ENCODE measurements around the gene BPIFB2. TPM values are rescaled to one million over a fixed set of nuclear protein-coding genes. Genes with fewer than 3 reads are reported as not detected.

The BPIFB2 gene
- total and polyA plus RNA-seq, 10 of the 15 experiments (the other 5 are each of a cell fraction or from before 2014, with no cell fraction given), result not detected

DNA sequence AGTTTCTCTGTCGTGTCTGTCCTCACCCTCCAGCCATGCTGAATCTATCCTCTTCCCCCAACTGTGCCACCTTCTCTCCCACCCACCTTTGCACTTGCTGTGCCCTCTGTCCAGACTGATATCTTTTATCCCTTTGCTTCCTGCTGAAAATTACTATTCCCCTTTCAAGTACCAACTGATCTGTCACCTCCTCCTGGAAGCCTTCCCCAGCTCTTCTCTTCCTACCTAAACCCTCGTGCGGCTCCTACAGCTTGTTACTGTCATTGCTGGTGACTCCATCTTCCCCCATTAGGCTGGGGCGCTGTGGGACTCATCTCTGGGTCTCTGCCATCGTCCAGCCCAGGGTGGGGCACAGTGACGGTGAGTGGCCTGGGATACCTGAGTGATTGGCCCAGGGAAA lies 25.1 kb downstream of the BPIFB2 start:
- ChIA-PET SMC1A (ENCODE audit: uncharacterized antibody, unreplicated experiment) (no interaction called here), RAD21 (ENCODE audit: unreplicated experiment) (no interaction called here), POLR2A (no interaction called here), CTCF (no interaction called here)
- H3K9ac ChIP-seq (ENCODE audit: control insufficient read depth, insufficient read depth, low read length), result no peak overlapping the region
- 15% methylated on average over 6 of the region's 6 CpGs for WGBS (ENCODE audit: insufficient coverage, insufficient replicate concordance, low lambda C conversion rate, missing lambda C conversion rate)
- no peaks in the 10 kb centered on the region for H3K36me3 ChIP-seq (ENCODE audit: control insufficient read depth in 2 of 2, insufficient read depth in 2 of 2, low read length in 1 of 2)
- DNase-seq (ENCODE audit: low read depth, low spot score) (no peak), ATAC-seq (no peak), FAIRE-seq (no peak)
- no peaks in the 10 kb centered on the region for H3K4me1 ChIP-seq (ENCODE audit: control insufficient read depth, insufficient read depth, low read length)
- peaks cover 0 to 1% of the 10 kb centered on the region in 2 experiments; a peak in 1 of 4 replicates for H3K27me3 ChIP-seq (replicated peaks in 1 of 2; ENCODE audit: control insufficient read depth in 2 of 2, insufficient read depth in 2 of 2, low read length in 1 of 2)
- in situ Hi-C loops (cut with MboI) (no loop called here), intact Hi-C loops (cut with micrococcal nuclease; ENCODE audit: unreplicated experiment) (no loop called here)
- H4K20me1 ChIP-seq (ENCODE audit: control insufficient read depth, insufficient read depth), result no peaks in the 10 kb centered on the region
- H3K9me3 ChIP-seq (replicated peaks; ENCODE audit: control insufficient read depth, insufficient read depth, low read length), result no peaks in the 10 kb centered on the region
- no peak overlapping the region for H3K4me3 ChIP-seq
- H2AFZ ChIP-seq (ENCODE audit: control insufficient read depth, low read depth, low read length), result no peak overlapping the region
- no peaks in the 10 kb centered on the region for H3K79me2 ChIP-seq (ENCODE audit: control insufficient read depth, insufficient read depth, low read length)
- H3K27ac ChIP-seq (ENCODE audit: control insufficient read depth, insufficient read depth), result no peak overlapping the region
- no peak for TF ChIP-seq POLR2AphosphoS2 (IDR thresholded peaks at IDR 0.05; ENCODE audit: low read depth, low read length)
- no peak for TF ChIP-seq ZSCAN29 (IDR thresholded peaks at IDR 0.05)
- TF ChIP-seq, protein P1, sequence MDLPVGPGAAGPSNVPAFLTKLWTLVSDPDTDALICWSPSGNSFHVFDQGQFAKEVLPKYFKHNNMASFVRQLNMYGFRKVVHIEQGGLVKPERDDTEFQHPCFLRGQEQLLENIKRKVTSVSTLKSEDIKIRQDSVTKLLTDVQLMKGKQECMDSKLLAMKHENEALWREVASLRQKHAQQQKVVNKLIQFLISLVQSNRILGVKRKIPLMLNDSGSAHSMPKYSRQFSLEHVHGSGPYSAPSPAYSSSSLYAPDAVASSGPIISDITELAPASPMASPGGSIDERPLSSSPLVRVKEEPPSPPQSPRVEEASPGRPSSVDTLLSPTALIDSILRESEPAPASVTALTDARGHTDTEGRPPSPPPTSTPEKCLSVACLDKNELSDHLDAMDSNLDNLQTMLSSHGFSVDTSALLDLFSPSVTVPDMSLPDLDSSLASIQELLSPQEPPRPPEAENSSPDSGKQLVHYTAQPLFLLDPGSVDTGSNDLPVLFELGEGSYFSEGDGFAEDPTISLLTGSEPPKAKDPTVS (IDR thresholded peaks at IDR 0.05; ENCODE audit: low read depth, low read length), result no peak
- H3K4me2 ChIP-seq (ENCODE audit: control insufficient read depth, insufficient read depth), result no peak overlapping the region
- no TSS peak for BruUV-seq (replicated peaks)

- no TSS peak for BruUV-seq (replicated peaks)
- intact Hi-C loops (cut with micrococcal nuclease; ENCODE audit: unreplicated experiment) (no loop called here), in situ Hi-C loops (cut with MboI) (no loop called here)
- ChIA-PET RAD21 (ENCODE audit: unreplicated experiment) (no interaction called here), CTCF (no interaction called here), POLR2A (no interaction called here), SMC1A (ENCODE audit: uncharacterized antibody, unreplicated experiment) (no interaction called here)
- Histone ChIP-seq H3K4me3 (no peak overlapping the region), H3K79me2 (ENCODE audit: control insufficient read depth, insufficient read depth, low read length) (no peaks in the 10 kb centered on the region), H3K27ac (ENCODE audit: control insufficient read depth, insufficient read depth) (no peak overlapping the region), H3K4me1 (ENCODE audit: control insufficient read depth, insufficient read depth, low read length) (no peaks in the 10 kb centered on the region), H3K9ac (ENCODE audit: control insufficient read depth, insufficient read depth, low read length) (no peak overlapping the region), H4K20me1 (ENCODE audit: control insufficient read depth, insufficient read depth) (no peaks in the 10 kb centered on the region), H2AFZ (ENCODE audit: control insufficient read depth, low read depth, low read length) (no peak overlapping the region), H3K9me3 (replicated peaks; ENCODE audit: control insufficient read depth, insufficient read depth, low read length) (no peaks in the 10 kb centered on the region), H3K4me2 (ENCODE audit: control insufficient read depth, insufficient read depth) (no peak overlapping the region), H3K36me3 (ENCODE audit: control insufficient read depth in 2 of 2, insufficient read depth in 2 of 2, low read length in 1 of 2) (no peaks in the 10 kb centered on the region), H3K27me3 (replicated peaks in 1 of 2; ENCODE audit: control insufficient read depth in 2 of 2, insufficient read depth in 2 of 2, low read length in 1 of 2) (peaks cover 0 to 1% of the 10 kb centered on the region in 2 experiments; a peak in 1 of 4 replicates)
- TF ChIP-seq CBFB (IDR thresholded peaks at IDR 0.05; ENCODE audit: low read depth) (no peak), EP300 (IDR thresholded peaks at IDR 0.05; ENCODE audit: borderline replicate concordance in 1 of 2, control insufficient read depth in 1 of 2, low read depth in 2 of 2, low read length in 2 of 2) (no peak), ZNF622 (IDR thresholded peaks at IDR 0.05) (no peak), POLR2AphosphoS5 (IDR thresholded peaks at IDR 0.05; ENCODE audit: low read length) (no peak), SREBF2 (IDR thresholded peaks at IDR 0.05; ENCODE audit: low read length) (no peak)
- TF ChIP-seq, protein P2, sequence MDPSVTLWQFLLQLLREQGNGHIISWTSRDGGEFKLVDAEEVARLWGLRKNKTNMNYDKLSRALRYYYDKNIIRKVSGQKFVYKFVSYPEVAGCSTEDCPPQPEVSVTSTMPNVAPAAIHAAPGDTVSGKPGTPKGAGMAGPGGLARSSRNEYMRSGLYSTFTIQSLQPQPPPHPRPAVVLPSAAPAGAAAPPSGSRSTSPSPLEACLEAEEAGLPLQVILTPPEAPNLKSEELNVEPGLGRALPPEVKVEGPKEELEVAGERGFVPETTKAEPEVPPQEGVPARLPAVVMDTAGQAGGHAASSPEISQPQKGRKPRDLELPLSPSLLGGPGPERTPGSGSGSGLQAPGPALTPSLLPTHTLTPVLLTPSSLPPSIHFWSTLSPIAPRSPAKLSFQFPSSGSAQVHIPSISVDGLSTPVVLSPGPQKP (IDR thresholded peaks at IDR 0.05; ENCODE audit: low read depth, low read length), result no peak
- TF ChIP-seq, protein P3, sequence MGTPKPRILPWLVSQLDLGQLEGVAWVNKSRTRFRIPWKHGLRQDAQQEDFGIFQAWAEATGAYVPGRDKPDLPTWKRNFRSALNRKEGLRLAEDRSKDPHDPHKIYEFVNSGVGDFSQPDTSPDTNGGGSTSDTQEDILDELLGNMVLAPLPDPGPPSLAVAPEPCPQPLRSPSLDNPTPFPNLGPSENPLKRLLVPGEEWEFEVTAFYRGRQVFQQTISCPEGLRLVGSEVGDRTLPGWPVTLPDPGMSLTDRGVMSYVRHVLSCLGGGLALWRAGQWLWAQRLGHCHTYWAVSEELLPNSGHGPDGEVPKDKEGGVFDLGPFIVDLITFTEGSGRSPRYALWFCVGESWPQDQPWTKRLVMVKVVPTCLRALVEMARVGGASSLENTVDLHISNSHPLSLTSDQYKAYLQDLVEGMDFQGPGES (IDR thresholded peaks at IDR 0.05), result no peak
- no peak for DNase-seq (ENCODE audit: low read depth, low spot score)
- FAIRE-seq, result no peak
- ATAC-seq, result no peak
- 28% methylated on average over 5 of the region's 5 CpGs for WGBS (ENCODE audit: insufficient coverage, insufficient replicate concordance, low lambda C conversion rate, missing lambda C conversion rate)
These were observed 25.9 kb downstream of the BPIFB2 start for GRCh38 chr20:33033381-33033780.

Data from GM12878 (cell line).